ENCODE measurements around the gene FOXP1. TPM values are rescaled to one million over a fixed set of nuclear protein-coding genes. Genes with fewer than 3 reads are reported as not detected.
A peak's percentile ranks its signal among the peaks of the same experiment; 100 is the strongest.

FOXP1 gene
- total and polyA plus RNA-seq, 2 of the 8 experiments (the other 6 are each of a cell fraction or from before 2014, with no cell fraction given) = 13.9 to 25.4 TPM

GRCh38 chr3:71229905-71230657 is 353.4 kb downstream of the FOXP1 start:
- POLR2A ChIA-PET (ENCODE audit: partially characterized antibody) = interaction anchor here (1.3 kb wide), 1 partner anchor 13 kb away, joined by 3 read pairs; no protein-coding TSS in a partner anchor
- Histone ChIP-seq H2BK5ac (ENCODE audit: low read depth, low read length) (0 out of 2 replicates have a peak overlapping the region, but pooled peaks have one; percentile 4), H2AK5ac (ENCODE audit: low read depth, low read length) (0 out of 2 replicates have a peak overlapping the region, but pooled peaks have one; percentile 60), H3K56ac (replicated peaks; ENCODE audit: insufficient read length, low read depth, low read length) (no peak overlapping the region), H4K20me1 (replicated peaks in 1 of 2; ENCODE audit: control insufficient read depth in 1 of 2, insufficient read depth in 2 of 2, low read length in 2 of 2) (peaks cover 0 to 2% of the 10 kb centered on the region in 2 experiments), H2BK12ac (ENCODE audit: low read depth, low read length) (no peak overlapping the region), H4K5ac (ENCODE audit: insufficient read length, low read depth, low read length) (no peak overlapping the region), H3K27me3 (replicated peaks in 1 of 4; ENCODE audit: control insufficient read depth in 3 of 4, extremely low read depth in 1 of 4, insufficient read depth in 3 of 4, low read length in 3 of 4) (no peaks in the 10 kb centered on the region), H3K27ac (ENCODE audit: low read depth, low read length) (no peak overlapping the region), H3K18ac (ENCODE audit: extremely low read depth, low read length) (no peak overlapping the region; the same call in 1 of the 2 replicates), H3K4me2 (ENCODE audit: insufficient read depth in 1 of 2, low read depth in 2 of 2, low read length in 2 of 2) (0 out of 4 replicates have a peak overlapping the region, but pooled peaks of 1 of the 2 experiments have one; percentile 13), H2BK20ac (ENCODE audit: low read length) (no peak overlapping the region), H3K14ac (ENCODE audit: insufficient read length) (no peak overlapping the region), H3K9me3 (ENCODE audit: insufficient read depth in 2 of 2, low read depth in 1 of 2, low read length in 1 of 2) (no peaks in the 10 kb centered on the region), H2AFZ (ENCODE audit: low read length) (no peak overlapping the region), H3K4me1 (replicated peaks in 1 of 4; ENCODE audit: control insufficient read depth in 3 of 4, insufficient read depth in 4 of 4, low read length in 3 of 4) (peaks cover 2 to 11% (median 7%) of the 10 kb centered on the region in 4 experiments; a peak in 5 of 7 replicates), H3K79me2 (ENCODE audit: control insufficient read depth in 1 of 2, insufficient read depth in 2 of 2, low read length in 2 of 2) (peaks cover 0 to 12% of the 10 kb centered on the region in 2 experiments; a peak in 2 of 4 replicates), H2BK120ac (replicated peaks; ENCODE audit: low read depth, low read length) (no peak overlapping the region), H3K4me3 (ENCODE audit: extremely low read depth in 1 of 4, insufficient read depth in 2 of 4, low read depth in 3 of 4, low read length in 4 of 4) (no peak overlapping the region), H4K91ac (replicated peaks; ENCODE audit: insufficient read length, low read length) (no peak overlapping the region), H3K36me3 (ENCODE audit: control insufficient read depth in 2 of 4, insufficient read depth in 4 of 4, low read length in 3 of 4) (no peaks in the 10 kb centered on the region), H3K23me2 (ENCODE audit: low read depth, low read length) (no peaks in the 10 kb centered on the region), H3K79me1 (ENCODE audit: low read depth, low read length) (peaks cover 5% of the 10 kb centered on the region), H3K23ac (ENCODE audit: insufficient read length) (no peak overlapping the region), H2BK15ac (ENCODE audit: low read length) (no peak overlapping the region), H3K4ac (replicated peaks; ENCODE audit: insufficient read length, low read depth, low read length) (no peak overlapping the region), H4K8ac (ENCODE audit: extremely low read depth, insufficient read depth, low read length) (no peak overlapping the region), H3K9ac (replicated peaks in 1 of 4; ENCODE audit: extremely low read depth in 1 of 4, low read depth in 3 of 4, low read length in 3 of 4) (no peak overlapping the region)
- CTCF ChIA-PET (ENCODE audit: partially characterized antibody) = interaction anchor here (0.8 to 1.5 kb wide), 5 partner anchors 15 to 282 kb away, joined by 3 to 6 read pairs (median 3); no protein-coding TSS in a partner anchor
- TF ChIP-seq KDM1A (IDR thresholded peaks at IDR 0.05; ENCODE audit: borderline replicate concordance, low read length) (no peak), BACH1 (IDR thresholded peaks at IDR 0.05; ENCODE audit: low read length) (no peak), CHD1 (IDR thresholded peaks at IDR 0.05; ENCODE audit: low read depth, low read length) (no peak), RFX5 (IDR thresholded peaks at IDR 0.05; ENCODE audit: borderline replicate concordance, low read depth, low read length) (no peak), SP2 (IDR thresholded peaks at IDR 0.05; ENCODE audit: low read length) (no peak)
- WGBS, 2 experiments (ENCODE audit: extremely low coverage in 1 of 2, insufficient coverage in 1 of 2, insufficient read length in 1 of 2, insufficient replicate concordance in 2 of 2, low coverage in 1 of 2, low lambda C conversion rate in 2 of 2, missing lambda C conversion rate in 1 of 2) = 85% methylated on average over 7 of the region's 7 CpGs; no CpG with 5 or more reads in 1 of the 2 experiments
- DNase-seq (ENCODE audit: low read depth in 1 of 2, low spot score in 2 of 2) = no peak
- no peak for FAIRE-seq

All from H1 (cell line).